GM12875 (cell line): ENCODE measurements around the gene GGCT.

Experiments
- H3K4me3 ChIP-seq: one replicate; pipeline ENCODE4 v1.5.1; 2011; ENCODE audit warnings: low read depth, low read length, control low read depth
- TF ChIP-seq, protein P1 (sequence below): IDR thresholded peaks from 2 replicates; pipeline ENCODE4 v1.5.1; 2011; ENCODE audit warnings: low read depth, mild to moderate bottlenecking, control low read depth, inconsistent platforms, low read length, moderate library complexity, borderline replicate concordance; ENCODE audit not compliant: insufficient read depth

GGCT gene

GRCh38 chr7:30476459-30477145 is 28.0 kb downstream of the GGCT start:
- TF ChIP-seq, protein P1, sequence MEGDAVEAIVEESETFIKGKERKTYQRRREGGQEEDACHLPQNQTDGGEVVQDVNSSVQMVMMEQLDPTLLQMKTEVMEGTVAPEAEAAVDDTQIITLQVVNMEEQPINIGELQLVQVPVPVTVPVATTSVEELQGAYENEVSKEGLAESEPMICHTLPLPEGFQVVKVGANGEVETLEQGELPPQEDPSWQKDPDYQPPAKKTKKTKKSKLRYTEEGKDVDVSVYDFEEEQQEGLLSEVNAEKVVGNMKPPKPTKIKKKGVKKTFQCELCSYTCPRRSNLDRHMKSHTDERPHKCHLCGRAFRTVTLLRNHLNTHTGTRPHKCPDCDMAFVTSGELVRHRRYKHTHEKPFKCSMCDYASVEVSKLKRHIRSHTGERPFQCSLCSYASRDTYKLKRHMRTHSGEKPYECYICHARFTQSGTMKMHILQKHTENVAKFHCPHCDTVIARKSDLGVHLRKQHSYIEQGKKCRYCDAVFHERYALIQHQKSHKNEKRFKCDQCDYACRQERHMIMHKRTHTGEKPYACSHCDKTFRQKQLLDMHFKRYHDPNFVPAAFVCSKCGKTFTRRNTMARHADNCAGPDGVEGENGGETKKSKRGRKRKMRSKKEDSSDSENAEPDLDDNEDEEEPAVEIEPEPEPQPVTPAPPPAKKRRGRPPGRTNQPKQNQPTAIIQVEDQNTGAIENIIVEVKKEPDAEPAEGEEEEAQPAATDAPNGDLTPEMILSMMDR: no peak
- no peak overlapping the region for H3K4me3 ChIP-seq

GRCh38 chr7:30475580-30475979 is 29.0 kb downstream of the GGCT start:
- TF ChIP-seq, protein P1: no peak
- no peak overlapping the region for H3K4me3 ChIP-seq

DNA sequence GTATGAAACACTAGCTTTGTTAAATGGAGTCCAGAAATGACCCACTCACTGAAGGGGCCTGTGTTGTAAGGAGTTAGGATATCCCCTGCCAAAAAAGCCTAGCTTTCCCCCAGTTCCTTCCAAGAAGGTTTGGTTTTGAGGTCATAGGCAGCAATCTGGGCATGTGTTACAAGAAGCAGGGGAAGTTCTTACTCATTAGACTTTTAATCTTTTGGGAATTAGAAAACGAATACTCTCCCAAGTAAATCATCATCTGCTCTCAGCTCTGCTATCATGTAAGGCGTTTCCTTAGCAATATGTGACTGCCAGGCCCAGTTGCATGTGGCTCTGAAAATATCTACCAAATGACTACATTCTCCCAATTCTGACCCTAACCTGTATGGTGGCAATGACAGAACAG is 29.7 kb downstream of the GGCT start:
- no peak overlapping the region for H3K4me3 ChIP-seq
- TF ChIP-seq, protein P1: no peak

- TF ChIP-seq, protein P1: no peak
- no peak overlapping the region for H3K4me3 ChIP-seq
Observed at GRCh38 chr7:30474485-30474884, 30.1 kb downstream of the GGCT start.

DNA sequence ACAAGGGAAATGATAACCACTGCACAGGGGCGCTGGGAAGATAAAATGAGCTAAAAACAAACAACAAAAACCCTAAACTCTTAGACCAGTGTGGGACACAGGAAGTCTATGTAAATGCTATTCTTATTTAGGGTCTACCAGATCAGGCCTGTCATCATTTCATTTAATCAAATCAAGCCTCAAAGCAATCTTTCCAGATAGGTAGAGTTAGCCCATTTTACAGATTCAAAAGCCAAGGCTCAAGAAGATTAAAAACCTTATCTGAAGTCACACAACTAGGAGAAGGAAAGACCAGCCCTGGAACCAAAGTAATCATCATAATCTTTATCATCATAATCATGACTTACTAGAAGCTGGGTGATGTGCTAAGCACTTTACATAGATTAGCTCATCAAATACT is 30.7 kb downstream of the GGCT start:
- no peak overlapping the region for H3K4me3 ChIP-seq
- TF ChIP-seq, protein P1: no peak

DNA sequence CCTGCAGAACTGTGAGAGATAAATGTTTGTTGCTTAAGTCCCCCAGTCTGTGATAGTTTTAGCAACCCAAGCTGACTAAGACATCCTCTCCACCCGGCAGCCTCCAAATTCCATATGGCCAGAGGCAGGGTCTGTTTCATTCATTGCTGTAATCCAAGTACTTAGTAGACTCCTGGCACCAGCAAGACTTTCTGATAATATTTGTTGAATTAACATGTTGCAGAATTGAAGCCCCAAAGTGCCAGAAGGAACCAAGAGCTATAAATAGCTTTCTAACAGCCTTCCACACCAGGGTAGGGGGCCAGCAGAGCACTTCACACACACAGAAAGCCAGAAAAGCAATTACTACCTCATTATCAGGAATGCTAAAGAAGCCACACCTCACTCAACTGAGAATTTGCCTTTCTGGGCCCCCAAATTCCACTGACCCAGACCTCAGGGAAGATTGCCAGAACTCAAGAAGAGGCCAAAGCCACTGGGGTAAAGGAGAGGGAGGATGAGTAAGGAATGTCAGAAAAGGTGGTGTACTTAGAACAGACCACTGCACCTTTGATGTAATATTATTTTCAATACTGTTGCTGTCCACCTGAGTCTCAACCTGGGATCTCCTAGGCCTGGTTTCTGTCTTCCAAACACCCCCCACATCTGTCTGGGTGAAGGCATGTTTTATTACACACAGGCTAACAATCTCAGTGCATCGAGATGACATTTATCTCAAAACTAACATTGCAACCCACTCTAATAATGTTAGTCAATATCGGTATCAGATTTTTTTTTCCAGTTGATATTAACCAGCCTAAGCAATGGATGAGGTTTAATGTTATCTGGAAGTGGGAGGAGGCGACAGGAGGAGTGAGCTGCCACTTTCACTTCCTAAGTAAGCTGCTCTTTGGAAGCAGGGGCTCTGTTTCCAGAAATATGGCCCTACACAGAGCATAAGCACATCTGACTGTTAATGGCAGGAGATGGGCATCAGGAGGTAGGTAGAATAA is 31.5 kb downstream of the GGCT start:
- H3K4me3 ChIP-seq: no peak overlapping the region
- TF ChIP-seq, protein P1: no peak
